GM03348 (cell line): ENCODE measurements around the gene TP63.

Source experiments
- DNase-seq: peaks from one replicate; pipeline ENCODE4 v3.0.0; 2012; ENCODE audit warnings: low spot score

Gene TP63

DNA sequence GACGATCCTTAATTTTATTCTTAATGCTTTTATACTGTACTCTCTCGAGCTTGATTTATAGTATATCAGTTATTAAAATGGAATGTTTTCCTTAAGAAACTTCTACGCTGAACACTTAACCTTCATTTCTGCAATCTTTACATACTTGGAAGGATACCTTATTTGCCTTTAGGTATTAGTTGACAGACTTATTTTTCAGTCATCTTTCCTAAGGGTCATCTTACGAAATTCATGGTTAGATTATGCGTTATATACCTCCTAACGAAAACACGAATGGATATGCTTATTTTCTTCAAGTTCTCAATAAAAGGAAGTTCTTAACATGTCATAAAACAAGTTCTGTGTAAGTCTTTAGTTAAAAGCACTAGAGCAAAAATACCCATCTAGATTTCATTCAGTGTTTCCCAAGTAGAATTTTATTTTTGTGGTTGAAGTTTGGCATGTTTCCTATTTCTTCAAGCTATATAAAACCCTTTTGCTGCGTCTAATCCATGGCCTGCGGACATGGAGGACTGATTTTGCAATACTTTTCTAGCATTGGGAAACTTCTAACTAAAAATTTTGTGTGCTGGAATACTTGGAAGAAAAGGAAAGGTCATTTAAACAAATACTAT lies 231.3 kb downstream of the TP63 start:
- peak; percentile 51 for DNase-seq

DNA sequence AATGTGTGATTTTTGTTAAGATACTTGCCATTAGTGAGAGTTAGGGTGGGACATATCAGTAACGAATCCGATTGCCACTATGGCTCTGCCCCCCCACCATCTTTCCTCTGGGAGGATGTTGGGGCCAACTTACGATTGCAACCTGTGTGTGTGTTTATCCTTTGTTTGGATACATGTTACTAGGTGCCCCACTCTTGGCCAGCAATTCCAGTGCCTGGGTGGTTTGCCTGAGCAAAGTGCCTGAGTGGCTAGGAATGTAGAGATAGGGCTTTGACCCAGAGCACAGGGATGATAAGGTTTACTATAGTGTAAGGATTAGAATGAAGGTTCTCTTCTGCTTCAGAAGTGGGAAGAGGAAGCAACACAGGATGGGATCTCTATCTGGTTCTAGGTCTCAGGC lies 231.8 kb downstream of the TP63 start:
- DNase-seq, result no peak

- DNase-seq, result no peak
Measured at GRCh38 chr3:189868061-189868460, 236.9 kb downstream of the TP63 start.

DNA sequence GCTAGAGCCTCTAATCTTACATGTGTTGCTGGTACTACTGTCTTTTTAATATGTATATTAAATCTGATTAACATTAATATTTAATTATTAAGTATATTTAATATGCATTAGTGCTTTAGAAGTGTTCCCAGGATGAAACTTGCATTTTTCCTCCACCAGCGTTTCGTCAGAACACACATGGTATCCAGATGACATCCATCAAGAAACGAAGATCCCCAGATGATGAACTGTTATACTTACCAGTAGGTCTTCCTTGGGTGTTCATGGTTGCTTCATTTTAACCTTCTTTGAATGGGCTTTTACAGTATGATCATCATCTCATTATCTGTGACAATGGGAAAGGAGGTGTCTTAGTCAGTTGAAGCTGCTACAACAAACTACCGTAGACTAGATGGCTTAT lies 238.0 kb downstream of the TP63 start:
- DNase-seq, result no peak

DNA sequence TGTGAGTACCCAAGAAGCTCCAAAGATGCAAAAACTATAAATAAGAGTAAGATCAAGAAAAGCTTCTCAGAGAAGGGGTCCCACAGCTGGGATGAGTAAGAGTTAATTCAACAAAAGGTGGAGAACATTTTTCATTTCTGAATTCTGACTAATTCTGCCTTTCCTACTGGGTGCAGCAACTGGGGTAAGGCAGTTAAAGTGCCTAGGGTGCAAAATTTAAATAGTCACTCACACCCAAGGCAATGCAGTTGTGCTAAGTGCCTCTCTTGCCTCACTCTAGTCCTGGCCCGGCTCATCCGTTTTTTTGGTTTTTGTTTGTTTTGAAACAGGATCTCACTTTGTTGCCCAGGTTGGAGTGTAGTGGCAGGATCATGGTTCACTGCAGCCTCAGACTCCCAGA lies 240.2 kb downstream of the TP63 start:
- DNase-seq, result no peak

GRCh38 chr3:189883113-189883753 lies 252.0 kb downstream of the TP63 start:
- no peak for DNase-seq

- no peak for DNase-seq
Measured at GRCh38 chr3:189890496-189890895, 259.3 kb downstream of the TP63 start.

- no peak for DNase-seq
Measured at GRCh38 chr3:189896533-189896932, 265.3 kb downstream of the TP63 start.

DNA sequence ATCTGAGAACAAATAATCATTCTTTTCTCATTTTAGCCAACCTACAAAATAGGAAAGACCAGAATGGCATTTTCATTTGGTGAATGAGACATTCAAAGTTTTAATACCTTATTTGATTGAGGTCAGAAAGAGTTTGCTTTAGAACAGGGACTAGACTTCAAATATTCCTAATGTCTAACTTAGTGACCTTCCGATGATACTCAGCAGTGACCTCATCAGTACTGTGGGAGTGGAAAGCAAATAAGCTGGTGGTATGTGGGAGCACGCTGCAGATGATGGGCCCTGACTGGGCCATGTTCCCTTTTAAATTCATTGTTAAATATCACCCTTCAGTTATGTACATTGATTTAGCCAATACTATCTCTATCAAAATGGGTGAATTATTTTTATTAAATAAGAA lies 266.2 kb downstream of the TP63 start:
- no peak for DNase-seq

DNA sequence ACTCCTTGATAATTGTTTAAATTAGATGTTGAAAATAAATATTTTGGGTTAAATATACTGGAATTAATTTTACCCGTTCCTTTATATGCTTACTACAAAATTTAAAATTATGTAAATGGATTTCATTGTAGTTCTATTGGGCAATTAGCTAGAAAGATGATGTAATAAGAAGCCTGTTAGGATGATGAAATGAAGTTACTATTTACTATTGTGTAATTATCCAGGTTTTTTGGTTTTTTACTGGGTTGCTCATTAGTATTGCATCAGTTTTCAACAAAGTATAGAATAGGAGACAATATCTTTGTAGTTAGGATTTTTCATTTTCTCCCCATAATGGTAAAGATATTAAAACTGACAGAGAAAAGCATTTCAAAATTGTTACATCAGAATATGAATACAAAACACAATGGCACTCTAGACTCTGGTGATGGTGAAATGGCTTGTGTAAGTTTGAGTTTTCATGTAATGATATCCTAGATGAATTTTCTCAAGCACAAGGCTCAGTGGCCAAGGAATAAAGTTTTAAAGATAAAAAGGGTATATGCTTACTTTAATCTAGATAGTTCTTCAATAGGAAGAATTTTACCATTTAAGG lies 267.5 kb downstream of the TP63 start:
- no peak for DNase-seq

- no peak for DNase-seq
Measured at GRCh38 chr3:189899186-189899585, 268.0 kb downstream of the TP63 start.

GRCh38 chr3:189900578-189900977 lies 269.4 kb downstream of the TP63 start:
- DNase-seq, result no peak

DNA sequence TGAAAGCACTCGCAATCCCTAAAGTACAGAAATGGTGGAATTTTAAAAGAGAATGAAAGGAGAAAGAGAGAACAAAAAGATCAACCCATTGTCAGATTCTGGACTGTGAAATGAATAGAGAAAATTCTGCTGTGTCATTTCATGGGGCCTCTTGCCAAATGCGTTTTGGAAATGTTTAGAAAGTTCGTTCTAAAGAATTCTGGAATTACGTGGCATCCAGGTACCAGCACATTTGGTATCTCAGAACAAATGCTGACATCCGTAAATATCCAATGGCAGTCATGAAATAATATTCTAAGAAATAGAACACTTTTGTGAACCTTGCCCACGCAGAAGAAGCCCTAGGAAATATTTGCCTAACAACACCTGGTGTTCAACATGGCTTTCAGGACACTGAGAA lies 270.3 kb downstream of the TP63 start:
- no peak for DNase-seq

- DNase-seq, result no peak
Measured at GRCh38 chr3:189902230-189903186, 271.3 kb downstream of the TP63 start.

- DNase-seq, result no peak
Measured at GRCh38 chr3:189903562-189904250, 272.5 kb downstream of the TP63 start.

- no peak for DNase-seq
Measured at GRCh38 chr3:189907803-189908202, 276.6 kb downstream of the TP63 start.

- peak; percentile 47 for DNase-seq
Measured at GRCh38 chr3:189908646-189909045, 277.5 kb downstream of the TP63 start.

DNA sequence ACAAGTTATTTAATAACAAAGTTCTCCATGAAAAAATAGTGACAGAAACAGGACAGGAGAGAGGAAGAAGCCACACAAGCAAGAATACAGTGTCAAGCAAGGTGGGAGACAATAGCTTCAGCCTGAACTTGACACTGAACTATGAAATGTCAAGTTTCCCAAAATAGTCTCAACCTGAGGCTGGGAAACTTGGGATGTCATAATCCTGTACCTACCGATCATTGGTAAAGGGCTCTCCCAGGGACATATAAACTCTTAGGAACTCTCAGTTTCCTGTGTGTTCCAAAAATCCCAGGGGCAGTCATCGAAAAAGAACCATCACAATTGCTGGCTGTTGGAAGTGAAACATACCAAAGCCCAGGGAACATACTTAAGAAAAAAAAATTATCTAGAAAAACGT lies 277.9 kb downstream of the TP63 start:
- no peak for DNase-seq

DNA sequence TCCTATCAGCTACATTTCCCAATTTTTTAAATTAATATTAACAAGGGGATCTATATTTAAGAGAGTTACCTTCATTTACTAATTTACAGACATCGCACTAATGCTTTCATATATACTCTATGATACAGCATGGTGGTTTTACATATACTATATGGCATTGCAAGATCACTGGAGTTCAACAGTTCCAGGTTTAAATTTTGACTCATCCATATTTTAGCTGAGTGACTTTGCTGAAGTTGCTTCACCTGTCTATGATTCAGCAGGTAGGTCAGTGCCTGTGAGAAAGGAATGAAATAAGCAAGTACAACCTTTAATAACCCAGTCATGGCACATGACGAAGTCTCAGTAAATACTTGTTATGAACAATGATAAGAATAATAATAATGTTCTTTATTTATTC lies 278.4 kb downstream of the TP63 start:
- no peak for DNase-seq

GRCh38 chr3:189911001-189911400 lies 279.8 kb downstream of the TP63 start:
- DNase-seq, result no peak

GRCh38 chr3:189914799-189915198 lies 283.6 kb downstream of the TP63 start:
- peak; percentile 78 for DNase-seq

DNA sequence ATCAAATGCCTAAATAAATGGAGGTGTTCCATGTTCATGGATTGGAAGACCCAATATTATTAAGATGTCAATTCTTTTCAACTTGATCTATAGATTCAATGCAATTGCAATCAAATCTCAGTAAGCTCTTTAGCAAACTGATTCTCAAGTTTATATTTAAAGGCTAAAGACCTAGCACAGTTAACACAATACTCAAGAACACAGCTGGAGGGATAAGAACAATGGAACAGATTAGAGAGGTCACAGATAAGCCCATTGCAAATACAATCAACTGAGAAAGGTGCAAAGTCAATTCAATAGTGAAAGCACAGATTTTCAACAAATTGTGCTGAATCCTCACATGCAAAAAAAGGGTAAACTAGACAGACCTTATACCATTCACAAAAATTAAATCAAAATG lies 290.6 kb downstream of the TP63 start:
- DNase-seq, result no peak
